ENCODE data around the gene NTN1.

DNA sequence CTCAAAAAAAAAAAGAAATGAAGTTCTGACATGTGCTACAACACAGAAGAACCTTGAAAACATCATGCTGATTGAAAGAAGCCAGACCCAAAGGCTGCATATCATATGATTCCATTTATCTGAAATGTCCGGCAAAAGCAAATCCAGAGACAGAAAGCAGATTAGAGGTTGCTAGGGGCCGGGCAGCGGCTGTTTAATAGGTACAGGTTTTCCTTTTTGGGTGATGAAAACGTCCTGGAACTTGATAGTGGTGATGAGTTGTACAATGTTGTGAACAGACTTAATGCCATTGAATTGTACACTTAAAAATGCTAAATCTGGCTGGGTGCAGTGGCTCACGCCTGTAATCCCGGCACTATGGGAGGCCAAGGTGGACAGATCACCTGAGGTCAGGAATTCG lies 166.5 kb downstream of the NTN1 start:
- TF ChIP-seq, protein P1, sequence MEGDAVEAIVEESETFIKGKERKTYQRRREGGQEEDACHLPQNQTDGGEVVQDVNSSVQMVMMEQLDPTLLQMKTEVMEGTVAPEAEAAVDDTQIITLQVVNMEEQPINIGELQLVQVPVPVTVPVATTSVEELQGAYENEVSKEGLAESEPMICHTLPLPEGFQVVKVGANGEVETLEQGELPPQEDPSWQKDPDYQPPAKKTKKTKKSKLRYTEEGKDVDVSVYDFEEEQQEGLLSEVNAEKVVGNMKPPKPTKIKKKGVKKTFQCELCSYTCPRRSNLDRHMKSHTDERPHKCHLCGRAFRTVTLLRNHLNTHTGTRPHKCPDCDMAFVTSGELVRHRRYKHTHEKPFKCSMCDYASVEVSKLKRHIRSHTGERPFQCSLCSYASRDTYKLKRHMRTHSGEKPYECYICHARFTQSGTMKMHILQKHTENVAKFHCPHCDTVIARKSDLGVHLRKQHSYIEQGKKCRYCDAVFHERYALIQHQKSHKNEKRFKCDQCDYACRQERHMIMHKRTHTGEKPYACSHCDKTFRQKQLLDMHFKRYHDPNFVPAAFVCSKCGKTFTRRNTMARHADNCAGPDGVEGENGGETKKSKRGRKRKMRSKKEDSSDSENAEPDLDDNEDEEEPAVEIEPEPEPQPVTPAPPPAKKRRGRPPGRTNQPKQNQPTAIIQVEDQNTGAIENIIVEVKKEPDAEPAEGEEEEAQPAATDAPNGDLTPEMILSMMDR (IDR thresholded peaks at IDR 0.05; ENCODE audit: poor library complexity) = no peak
- TF ChIP-seq EZH2phosphoT487 (IDR thresholded peaks at IDR 0.05; ENCODE audit: low read depth, severe bottlenecking, unreplicated experiment) (no peak), EZH2 (IDR thresholded peaks at IDR 0.05; ENCODE audit: borderline replicate concordance) (no peak)

Measured in hepatocyte (in vitro differentiated cells).